Memory B cell (primary cell): ENCODE results near the gene RBL1.
"Not testable (repeated sequence)": the region's sequence is repeated elsewhere in the genome, so short reads cannot be mapped to it uniquely, and the experiment has no call there.

Experiments used
- ATAC-seq: fragments of 150-1000 bp; cut with Tn5 transposase; 2 replicates; pipeline ENCODE4 v1.10.0; 2021; ENCODE audit warnings: low read depth, mild to moderate bottlenecking, moderate library complexity
- DNase-seq, 2 donors: peaks; one replicate each; pipeline ENCODE4 v3.0.0; 2022; ENCODE audit warnings: low spot score in 2 of 2
- H3K27ac Mint-ChIP-seq: one replicate; pipeline ENCODE4 v1.8.0; 2022; ENCODE audit warnings: mild to moderate bottlenecking, moderate library complexity, mixed read lengths
- H3K27me3 Mint-ChIP-seq: one replicate; pipeline ENCODE4 v1.8.0; 2022; ENCODE audit warnings: mixed read lengths
- H3K36me3 Mint-ChIP-seq: one replicate; pipeline ENCODE4 v1.8.0; 2022; ENCODE audit warnings: mild to moderate bottlenecking, mixed read lengths
- H3K4me1 Mint-ChIP-seq: one replicate; pipeline ENCODE4 v1.8.0; 2022; ENCODE audit warnings: mixed read lengths
- H3K4me3 Mint-ChIP-seq: one replicate; pipeline ENCODE4 v1.8.0; 2022; ENCODE audit warnings: mild to moderate bottlenecking, moderate library complexity, mixed read lengths
- H3K9me3 Mint-ChIP-seq: one replicate; pipeline ENCODE4 v1.8.0; 2022; ENCODE audit warnings: mixed read lengths

Gene RBL1

GRCh38 chr20:37042986-37043972, 52.5 kb downstream of the RBL1 start:
- peak overlapping the region; percentile 93 for H3K4me3 Mint-ChIP-seq
- DNase-seq = peak in 1 of 2 donors; percentile 7

GRCh38 chr20:37039366-37039765, 56.4 kb downstream of the RBL1 start:
- H3K27me3 Mint-ChIP-seq, H3K27ac Mint-ChIP-seq, DNase-seq, H3K4me3 Mint-ChIP-seq, ATAC-seq, H3K9me3 Mint-ChIP-seq: not testable (repeated sequence)
- peaks cover 28% of the 10 kb centered on the region for H3K36me3 Mint-ChIP-seq
- H3K4me1 Mint-ChIP-seq = peaks cover 15% of the 10 kb centered on the region

More at GRCh38 chr20:37042986-37043972, 52.5 kb downstream of the RBL1 start:
- ATAC-seq = peak; percentile 58
- peak overlapping the region; percentile 86 for H3K27ac Mint-ChIP-seq
- peaks cover 16% of the 10 kb centered on the region for H3K4me1 Mint-ChIP-seq
- no peaks in the 10 kb centered on the region for H3K9me3 Mint-ChIP-seq
- H3K27me3 Mint-ChIP-seq = no peaks in the 10 kb centered on the region
- H3K36me3 Mint-ChIP-seq = peaks cover 24% of the 10 kb centered on the region

- Mint-ChIP-seq H3K27ac (no peak overlapping the region), H3K36me3 (peaks cover 27% of the 10 kb centered on the region), H3K4me3 (no peak overlapping the region), H3K27me3 (no peaks in the 10 kb centered on the region), H3K9me3 (peaks cover 2% of the 10 kb centered on the region), H3K4me1 (no peaks in the 10 kb centered on the region)
- DNase-seq = no peak
- no peak for ATAC-seq
Observed at GRCh38 chr20:37032077-37032476, 63.7 kb downstream of the RBL1 start.

- Mint-ChIP-seq H3K4me1 (no peaks in the 10 kb centered on the region), H3K9me3 (no peaks in the 10 kb centered on the region), H3K36me3 (peaks cover 25% of the 10 kb centered on the region)
Observed at GRCh38 chr20:37020636-37021035, 75.2 kb downstream of the RBL1 start.

GRCh38 chr20:37012631-37013030, 83.2 kb downstream of the RBL1 start:
- ATAC-seq, H3K27me3 Mint-ChIP-seq, H3K9me3 Mint-ChIP-seq, H3K27ac Mint-ChIP-seq, H3K4me1 Mint-ChIP-seq, DNase-seq, H3K36me3 Mint-ChIP-seq, H3K4me3 Mint-ChIP-seq: not testable (repeated sequence)

More at GRCh38 chr20:37020636-37021035, 75.2 kb downstream of the RBL1 start:
- ATAC-seq (no peak), DNase-seq (no peak)
- H3K4me3 Mint-ChIP-seq = no peak overlapping the region
- no peaks in the 10 kb centered on the region for H3K27me3 Mint-ChIP-seq
- H3K27ac Mint-ChIP-seq = no peak overlapping the region

GRCh38 chr20:37011858-37012257, 83.9 kb downstream of the RBL1 start:
- not testable (repeated sequence) for H3K27me3 Mint-ChIP-seq, H3K36me3 Mint-ChIP-seq, DNase-seq, H3K9me3 Mint-ChIP-seq, ATAC-seq, H3K4me1 Mint-ChIP-seq, H3K27ac Mint-ChIP-seq, H3K4me3 Mint-ChIP-seq

GRCh38 chr20:37011147-37011546, 84.7 kb downstream of the RBL1 start:
- DNase-seq = no peak
- H3K27me3 Mint-ChIP-seq = no peaks in the 10 kb centered on the region
- H3K4me3 Mint-ChIP-seq = no peak overlapping the region
- H3K9me3 Mint-ChIP-seq = no peaks in the 10 kb centered on the region
- no peak overlapping the region for H3K27ac Mint-ChIP-seq
- ATAC-seq = no peak
- peaks cover 10% of the 10 kb centered on the region for H3K4me1 Mint-ChIP-seq
- no peaks in the 10 kb centered on the region for H3K36me3 Mint-ChIP-seq

GRCh38 chr20:37007898-37008649, 87.7 kb downstream of the RBL1 start:
- Mint-ChIP-seq H3K27ac (peak overlapping the region; percentile 68), H3K36me3 (peaks cover 6% of the 10 kb centered on the region), H3K9me3 (no peaks in the 10 kb centered on the region), H3K4me3 (peak overlapping the region; percentile 51), H3K27me3 (no peaks in the 10 kb centered on the region), H3K4me1 (peaks cover 17% of the 10 kb centered on the region)
- peak in 1 of 2 donors; percentile 5 for DNase-seq
- peak; percentile 38 for ATAC-seq

GRCh38 chr20:37005062-37005942, 90.5 kb downstream of the RBL1 start:
- H3K36me3 Mint-ChIP-seq = not testable (repeated sequence)

GRCh38 chr20:37001634-37002033, 94.2 kb downstream of the RBL1 start:
- H3K27ac Mint-ChIP-seq, H3K4me3 Mint-ChIP-seq, H3K36me3 Mint-ChIP-seq, H3K9me3 Mint-ChIP-seq, H3K27me3 Mint-ChIP-seq, ATAC-seq, DNase-seq, H3K4me1 Mint-ChIP-seq: not testable (repeated sequence)

More at GRCh38 chr20:37005062-37005942, 90.5 kb downstream of the RBL1 start:
- DNase-seq (peak in 1 of 2 donors; percentile 42), ATAC-seq (peak; percentile 95)
- H3K27me3 Mint-ChIP-seq, H3K4me3 Mint-ChIP-seq, H3K9me3 Mint-ChIP-seq: not testable (repeated sequence)
- Mint-ChIP-seq H3K27ac (peak overlapping the region; percentile 80), H3K4me1 (peaks cover 17% of the 10 kb centered on the region)

GRCh38 chr20:37000171-37000570, 95.6 kb downstream of the RBL1 start:
- not testable (repeated sequence) for ATAC-seq, H3K27ac Mint-ChIP-seq, H3K27me3 Mint-ChIP-seq, H3K4me3 Mint-ChIP-seq, H3K4me1 Mint-ChIP-seq, DNase-seq, H3K9me3 Mint-ChIP-seq
- H3K36me3 Mint-ChIP-seq = peaks cover 16% of the 10 kb centered on the region

GRCh38 chr20:36998652-36999051, 97.1 kb downstream of the RBL1 start:
- Mint-ChIP-seq H3K4me3 (no peak overlapping the region), H3K36me3 (peaks cover 26% of the 10 kb centered on the region), H3K27me3 (no peaks in the 10 kb centered on the region), H3K27ac (no peak overlapping the region), H3K4me1 (peaks cover 2% of the 10 kb centered on the region), H3K9me3 (no peaks in the 10 kb centered on the region)
- ATAC-seq = no peak
- DNase-seq = no peak

- peaks cover 5% of the 10 kb centered on the region for H3K9me3 Mint-ChIP-seq
- peaks cover 25% of the 10 kb centered on the region for H3K36me3 Mint-ChIP-seq
- DNase-seq (no peak), ATAC-seq (no peak)
- H3K27me3 Mint-ChIP-seq = no peaks in the 10 kb centered on the region
- H3K4me3 Mint-ChIP-seq = no peak overlapping the region
- H3K27ac Mint-ChIP-seq = no peak overlapping the region
- no peaks in the 10 kb centered on the region for H3K4me1 Mint-ChIP-seq
Observed at GRCh38 chr20:36997121-36997520, 98.7 kb downstream of the RBL1 start.
